GM23338 (cell line): Measurements from ENCODE around the gene KCTD17. TPM values are rescaled to one million over a fixed set of nuclear protein-coding genes. Genes with fewer than 3 reads are reported as not detected.

ENCODE experiments used
- ATAC-seq: fragments of 200-7000 bp; cut with Tn5 transposase; 3 replicates; pipeline ENCODE4 v1.9.1; 2020
- DNase-seq: peaks from one replicate; pipeline ENCODE4 v3.0.0-alpha.2; 2015; ENCODE audit warnings: low spot score
- H2AFZ ChIP-seq: fragments of 200-600 bp; sonication (generic); 2 replicates; pipeline ENCODE4 v1.8.0; 2016; ENCODE audit warnings: antibody characterized with exemption, mild to moderate bottlenecking, moderate library complexity
- H3F3A ChIP-seq: fragments of 200-600 bp; sonication (generic); replicated peaks from 2 replicates; pipeline ENCODE4 v1.8.0; 2017; ENCODE audit warnings: antibody characterized with exemption, mixed run types, low read depth
- H3K27ac ChIP-seq: fragments of 200-600 bp; sonication (generic); 2 replicates; pipeline ENCODE4 v1.6.1; 2016; ENCODE audit warnings: low read depth
- H3K27me3 ChIP-seq: fragments of 200-600 bp; sonication (generic); 2 replicates; pipeline ENCODE4 v1.8.0; 2016; ENCODE audit warnings: mild to moderate bottlenecking, mixed run types, moderate library complexity; ENCODE audit not compliant: insufficient read depth
- H3K36me3 ChIP-seq: fragments of 200-600 bp; sonication (generic); 2 replicates; pipeline ENCODE4 v1.8.0; 2016; ENCODE audit warnings: mild to moderate bottlenecking; ENCODE audit not compliant: insufficient read depth
- H3K4me1 ChIP-seq: fragments of 200-600 bp; sonication (generic); 2 replicates; pipeline ENCODE4 v1.8.0; 2016; ENCODE audit warnings: mild to moderate bottlenecking, moderate library complexity; ENCODE audit not compliant: insufficient read depth
- H3K4me2 ChIP-seq: fragments of 200-600 bp; sonication (generic); 2 replicates; pipeline ENCODE4 v1.7.1; 2017; ENCODE audit warnings: mixed run types
- H3K4me3 ChIP-seq: fragments of 200-600 bp; sonication (generic); 2 replicates; pipeline ENCODE4 v1.6.1; 2016; ENCODE audit warnings: mixed run types
- H3K79me2 ChIP-seq: fragments of 200-600 bp; sonication (generic); replicated peaks from 2 replicates; pipeline ENCODE4 v1.8.0; 2017; ENCODE audit warnings: mild to moderate bottlenecking; ENCODE audit not compliant: insufficient read depth
- H3K9me2 ChIP-seq: fragments of 200-600 bp; sonication (generic); 2 replicates; pipeline ENCODE4 v1.8.0; 2017; ENCODE audit not compliant: insufficient read depth
- H4K20me1 ChIP-seq: fragments of 200-600 bp; sonication (generic); replicated peaks from 2 replicates; pipeline ENCODE4 v1.8.0; 2017; ENCODE audit warnings: mild to moderate bottlenecking; ENCODE audit not compliant: insufficient read depth
- H3K27ac Mint-ChIP-seq: 2 replicates; pipeline ENCODE4 v1.8.0; 2020; ENCODE audit warnings: inconsistent platforms, mild to moderate bottlenecking, moderate library complexity, mixed read lengths
- H3K27me3 Mint-ChIP-seq: 3 replicates; pipeline ENCODE4 v1.8.0; 2022; ENCODE audit warnings: low read depth, mild to moderate bottlenecking, moderate library complexity, mixed read lengths, inconsistent platforms; ENCODE audit not compliant: insufficient read depth, poor library complexity
- H3K36me3 Mint-ChIP-seq: 3 replicates; pipeline ENCODE4 v1.8.0; 2021; ENCODE audit warnings: low read depth, mild to moderate bottlenecking, inconsistent platforms, moderate library complexity, mixed read lengths
- H3K4me1 Mint-ChIP-seq: 3 replicates; pipeline ENCODE4 v1.8.0; 2020; ENCODE audit warnings: mild to moderate bottlenecking, inconsistent platforms, mixed read lengths
- H3K4me3 Mint-ChIP-seq: 3 replicates; pipeline ENCODE4 v1.8.0; 2021; ENCODE audit warnings: moderate library complexity, mild to moderate bottlenecking, inconsistent platforms, mixed read lengths
- H3K9me3 Mint-ChIP-seq: 3 replicates; pipeline ENCODE4 v1.8.0; 2020; ENCODE audit warnings: moderate library complexity, mild to moderate bottlenecking, inconsistent platforms, mixed read lengths
- CREB1 ChIP-seq: fragments of 250-450 bp; sonication (Bioruptor Pico); IDR thresholded peaks from 2 replicates; pipeline ENCODE4 v1.5.0; 2020; ENCODE audit warnings: low read depth, mild to moderate bottlenecking, moderate library complexity
- ETS1 ChIP-seq: IDR thresholded peaks from 2 replicates; pipeline ENCODE4 v1.6.1; 2016; ENCODE audit warnings: antibody characterized with exemption
- EZH2 ChIP-seq: fragments of 200-600 bp; sonication (generic); IDR thresholded peaks from one replicate; pipeline ENCODE4 v1.8.0; 2017; ENCODE audit warnings: antibody characterized with exemption, mild to moderate bottlenecking, low read depth; ENCODE audit not compliant: unreplicated experiment
- EZH2phosphoT487 ChIP-seq: fragments of 200-600 bp; sonication (generic); IDR thresholded peaks from one replicate; pipeline ENCODE4 v1.8.1; 2018; ENCODE audit warnings: antibody characterized with exemption; ENCODE audit not compliant: unreplicated experiment
- JUNB ChIP-seq: IDR thresholded peaks from one replicate; pipeline ENCODE4 v1.6.1; 2016; ENCODE audit warnings: antibody characterized with exemption; ENCODE audit not compliant: unreplicated experiment
- NANOG ChIP-seq: IDR thresholded peaks from 2 replicates; pipeline ENCODE4 v1.6.1; 2016; ENCODE audit warnings: antibody characterized with exemption, borderline replicate concordance
- POLR2AphosphoS5 ChIP-seq: IDR thresholded peaks from 2 replicates; pipeline ENCODE4 v1.6.1; 2016; ENCODE audit warnings: antibody characterized with exemption, low read depth
- REST ChIP-seq: IDR thresholded peaks from one replicate; pipeline ENCODE4 v1.6.1; 2018; ENCODE audit warnings: antibody characterized with exemption; ENCODE audit not compliant: unreplicated experiment
- STAT1 ChIP-seq: IDR thresholded peaks from one replicate; pipeline ENCODE4 v1.6.1; 2016; ENCODE audit warnings: antibody characterized with exemption; ENCODE audit not compliant: unreplicated experiment
- ZNF114 ChIP-seq: fragments of 250-450 bp; sonication (Bioruptor Pico); IDR thresholded peaks from 2 replicates; pipeline ENCODE4 v1.5.0; 2020; ENCODE audit warnings: mild to moderate bottlenecking, moderate library complexity
- polyA plus RNA-seq: library from polyadenylated mRNA; unstranded; fragments of >200 nt; fragmentation: Nextera tagmentation; extraction: Ambion mirVana; gene quantifications from 2 replicates; pipeline ENCODE4 v1.2.1, GENCODE V29; 2016
- total RNA-seq: library from RNA; depleted of rRNA; stranded (reverse); fragments of >200 nt; shearing (Covaris generic); gene quantifications from 2 replicates; pipeline ENCODE4 v1.2.3, GENCODE V29; 2014

Gene KCTD17
- total and polyA plus RNA-seq, 2 experiments from 2014 or later: 25.1 to 35.0 TPM

GRCh38 chr22:37026325-37026724 is 25.2 kb upstream of the KCTD17 start (continued):
- no peak for TF ChIP-seq NANOG
- no peak for TF ChIP-seq STAT1
- TF ChIP-seq CREB1: no peak
- TF ChIP-seq ETS1: no peak
- no peak for TF ChIP-seq EZH2
- TF ChIP-seq ZNF114 (CRISPR knock-in tag): no peak
- TF ChIP-seq POLR2AphosphoS5: no peak
- no peak for TF ChIP-seq REST

- Histone ChIP-seq H3K36me3 (peaks cover 3% of the 10 kb centered on the region; the same call in 1 of the 2 replicates), H3K27ac (no peak overlapping the region)
- H3K27me3 Mint-ChIP-seq: peaks cover 10% of the 10 kb centered on the region
Observed at GRCh38 chr22:37027556-37027955, 24.0 kb upstream of the KCTD17 start.

More at GRCh38 chr22:37027556-37027955, 24.0 kb upstream of the KCTD17 start:
- Histone ChIP-seq H3K79me2 (peaks cover 11% of the 10 kb centered on the region; the same call in 1 of the 2 replicates), H3K9me2 (no peaks in the 10 kb centered on the region), H3F3A (0 out of 2 replicates have a peak, but pooled peaks cover 7% of the 10 kb centered on the region), H3K4me2 (no peak overlapping the region), H4K20me1 (peaks cover 8% of the 10 kb centered on the region), H2AFZ (no peak overlapping the region), H3K4me3 (no peak overlapping the region), H3K4me1 (peaks cover 15% of the 10 kb centered on the region; the same call in 1 of the 2 replicates), H3K27me3 (no peaks in the 10 kb centered on the region)
- DNase-seq (no peak), ATAC-seq (no peak)
- H3K36me3 Mint-ChIP-seq: peaks cover 39% of the 10 kb centered on the region
- TF ChIP-seq EZH2 (no peak), ZNF114 (CRISPR knock-in tag) (no peak), ETS1 (no peak), EZH2phosphoT487 (no peak), JUNB (no peak), STAT1 (no peak), CREB1 (no peak), POLR2AphosphoS5 (no peak)
- H3K4me3 Mint-ChIP-seq: no peak overlapping the region
- peaks cover 21% of the 10 kb centered on the region for H3K4me1 Mint-ChIP-seq
- no peaks in the 10 kb centered on the region for H3K9me3 Mint-ChIP-seq
- no peak overlapping the region for H3K27ac Mint-ChIP-seq
